Uterus (tissue), 4 donors: ENCODE data around the gene DTX2. TPM values are rescaled to one million over a fixed set of nuclear protein-coding genes. Genes with fewer than 3 reads are reported as not detected.
"Not testable (repeated sequence)": the region's sequence is repeated elsewhere in the genome, so short reads cannot be mapped to it uniquely, and the experiment has no call there.

Experiments used
- DNase-seq, 2 donors: peaks; one replicate each; pipeline ENCODE4 v3.0.0-alpha.2; 2019 to 2020
- H3K27ac ChIP-seq, 2 donors: fragments of 200-600 bp; sonication (generic); 1 replicate in 1 of 2; 2 replicates in 1 of 2; pipeline ENCODE4 v1.5.1; 2016 to 2018
- H3K27me3 ChIP-seq, 2 donors: fragments of 200-600 bp; sonication (generic); one replicate each; pipeline ENCODE4 v1.5.1; 2018 to 2019; ENCODE audit warnings: control low read depth in 1 of 2
- H3K36me3 ChIP-seq, 2 donors: fragments of 200-600 bp; sonication (generic); one replicate each; pipeline ENCODE4 v1.5.1; 2019; ENCODE audit warnings: control low read depth in 1 of 2
- H3K4me1 ChIP-seq, 2 donors: fragments of 200-600 bp; sonication (generic); one replicate each; pipeline ENCODE4 v1.5.1; 2018 to 2019; ENCODE audit warnings: control low read depth in 1 of 2
- H3K4me3 ChIP-seq, 2 donors: fragments of 200-600 bp; sonication (generic); 1 replicate in 1 of 2; 2 replicates in 1 of 2; pipeline ENCODE4 v1.5.1; 2018 to 2019; ENCODE audit warnings: mild to moderate bottlenecking in 1 of 2
- H3K9me3 ChIP-seq, 2 donors: fragments of 200-600 bp; sonication (generic); one replicate each; pipeline ENCODE4 v1.5.1; 2019; ENCODE audit warnings: control low read depth in 1 of 2
- CTCF ChIP-seq, 4 experiments: fragments of 200-600 bp in 2 of 4; fragments of 450-650 bp in 2 of 4; sonication (generic) in 2 of 4; IDR thresholded peaks; one replicate each; pipeline ENCODE4 v1.5.1; 2016 to 2019; ENCODE audit warnings: antibody characterized with exemption in 4 of 4, mild to moderate bottlenecking in 2 of 4, moderate library complexity in 1 of 4
- POLR2A ChIP-seq, 2 donors: fragments of 450-650 bp; IDR thresholded peaks; one replicate each; pipeline ENCODE4 v1.6.1; 2016; ENCODE audit warnings: antibody characterized with exemption in 2 of 2, mild to moderate bottlenecking in 1 of 2, moderate library complexity in 1 of 2
- intact Hi-C: fragments of 100-400 bp; cut with DNase I; formaldehyde crosslinking; loops from one replicate; pipeline ENCODE4 v1.15.1; 2023; ENCODE audit warnings: low total_unique reads
- total RNA-seq, 4 donors: library from RNA; depleted of rRNA in 3 of 4; stranded (reverse); fragments of >200 nt in 3 of 4; gene quantifications; one replicate each; pipeline versions ENCODE4 v1.1.0 to v1.2.4, GENCODE V29; 2014 to 2023
- donor health status: DM: yes; HTN: yes; CAD: no.

Gene DTX2
- total RNA-seq, 4 donors from 2014 or later = 6.9 to 41.5 (median 25.5) TPM

- H3K27ac ChIP-seq, H3K4me1 ChIP-seq, H3K4me3 ChIP-seq, H3K27me3 ChIP-seq, DNase-seq, intact Hi-C loops, H3K36me3 ChIP-seq, H3K9me3 ChIP-seq: not testable (repeated sequence)
Measured at GRCh38 chr7:76498583-76499200, 37.2 kb downstream of the DTX2 start.

- H3K4me1 ChIP-seq, DNase-seq, H3K36me3 ChIP-seq, H3K9me3 ChIP-seq, H3K27ac ChIP-seq, H3K4me3 ChIP-seq, intact Hi-C loops, H3K27me3 ChIP-seq: not testable (repeated sequence)
Measured at GRCh38 chr7:76499201-76499923, 37.9 kb downstream of the DTX2 start.

GRCh38 chr7:76499924-76500241 lies 38.4 kb downstream of the DTX2 start:
- H3K4me1 ChIP-seq, H3K27me3 ChIP-seq, H3K27ac ChIP-seq, intact Hi-C loops, H3K9me3 ChIP-seq, DNase-seq, H3K36me3 ChIP-seq, H3K4me3 ChIP-seq: not testable (repeated sequence)

- H3K36me3 ChIP-seq, H3K27me3 ChIP-seq, DNase-seq, H3K27ac ChIP-seq, intact Hi-C loops, H3K9me3 ChIP-seq, H3K4me1 ChIP-seq, H3K4me3 ChIP-seq: not testable (repeated sequence)
Measured at GRCh38 chr7:76502224-76502623, 40.7 kb downstream of the DTX2 start.

GRCh38 chr7:76502836-76503235 lies 41.3 kb downstream of the DTX2 start:
- DNase-seq, H3K36me3 ChIP-seq, intact Hi-C loops, H3K27ac ChIP-seq, H3K4me1 ChIP-seq, H3K4me3 ChIP-seq, H3K9me3 ChIP-seq, H3K27me3 ChIP-seq: not testable (repeated sequence)

GRCh38 chr7:76503244-76503643 lies 41.7 kb downstream of the DTX2 start:
- H3K27me3 ChIP-seq, H3K4me3 ChIP-seq, H3K9me3 ChIP-seq, intact Hi-C loops, H3K4me1 ChIP-seq, H3K27ac ChIP-seq, H3K36me3 ChIP-seq, DNase-seq: not testable (repeated sequence)

- H3K36me3 ChIP-seq, intact Hi-C loops, H3K27me3 ChIP-seq, DNase-seq, H3K4me1 ChIP-seq, H3K9me3 ChIP-seq, H3K27ac ChIP-seq, H3K4me3 ChIP-seq: not testable (repeated sequence)
Measured at GRCh38 chr7:76504351-76505167, 43.0 kb downstream of the DTX2 start.

- intact Hi-C loops = no loop called here
- H3K9me3 ChIP-seq = no peaks in the 10 kb centered on the region
Measured at GRCh38 chr7:76505168-76506080, 43.9 kb downstream of the DTX2 start.

More at GRCh38 chr7:76505168-76506080, 43.9 kb downstream of the DTX2 start:
- no peak overlapping the region for H3K4me3 ChIP-seq
- no peak for DNase-seq
- H3K36me3 ChIP-seq = no peaks in the 10 kb centered on the region
- H3K4me1 ChIP-seq = no peaks in the 10 kb centered on the region
- no peak overlapping the region for H3K27ac ChIP-seq
- H3K27me3 ChIP-seq = no peaks in the 10 kb centered on the region
- TF ChIP-seq CTCF (IDR thresholded peaks at IDR 0.05) = no peak
- no peak for TF ChIP-seq POLR2A (IDR thresholded peaks at IDR 0.05)
